Measurements from ENCODE around the gene ACTG2.
"Not testable (repeated sequence)": the region's sequence is repeated elsewhere in the genome, so short reads cannot be mapped to it uniquely, and the experiment has no call there.

ACTG2 gene

DNA sequence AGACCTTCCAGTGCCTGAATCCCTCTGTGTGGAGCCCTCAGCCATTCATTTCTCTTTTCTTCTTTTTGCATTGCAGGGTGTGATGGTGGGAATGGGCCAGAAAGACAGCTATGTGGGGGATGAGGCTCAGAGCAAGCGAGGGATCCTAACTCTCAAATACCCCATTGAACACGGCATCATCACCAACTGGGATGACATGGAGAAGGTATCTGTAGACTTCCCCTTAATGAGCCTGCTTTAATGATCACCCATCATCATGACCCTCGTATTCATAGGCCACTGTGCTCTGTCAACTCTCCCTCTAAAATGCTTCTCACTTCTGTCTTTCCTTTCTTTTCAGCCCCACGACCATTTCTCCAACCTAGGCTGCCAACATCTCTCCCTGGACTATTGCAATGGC lies 9.5 kb downstream of the ACTG2 start:
- TF ChIP-seq ZFX (IDR thresholded peaks at IDR 0.05) = no peak
- TF ChIP-seq, protein P1, sequence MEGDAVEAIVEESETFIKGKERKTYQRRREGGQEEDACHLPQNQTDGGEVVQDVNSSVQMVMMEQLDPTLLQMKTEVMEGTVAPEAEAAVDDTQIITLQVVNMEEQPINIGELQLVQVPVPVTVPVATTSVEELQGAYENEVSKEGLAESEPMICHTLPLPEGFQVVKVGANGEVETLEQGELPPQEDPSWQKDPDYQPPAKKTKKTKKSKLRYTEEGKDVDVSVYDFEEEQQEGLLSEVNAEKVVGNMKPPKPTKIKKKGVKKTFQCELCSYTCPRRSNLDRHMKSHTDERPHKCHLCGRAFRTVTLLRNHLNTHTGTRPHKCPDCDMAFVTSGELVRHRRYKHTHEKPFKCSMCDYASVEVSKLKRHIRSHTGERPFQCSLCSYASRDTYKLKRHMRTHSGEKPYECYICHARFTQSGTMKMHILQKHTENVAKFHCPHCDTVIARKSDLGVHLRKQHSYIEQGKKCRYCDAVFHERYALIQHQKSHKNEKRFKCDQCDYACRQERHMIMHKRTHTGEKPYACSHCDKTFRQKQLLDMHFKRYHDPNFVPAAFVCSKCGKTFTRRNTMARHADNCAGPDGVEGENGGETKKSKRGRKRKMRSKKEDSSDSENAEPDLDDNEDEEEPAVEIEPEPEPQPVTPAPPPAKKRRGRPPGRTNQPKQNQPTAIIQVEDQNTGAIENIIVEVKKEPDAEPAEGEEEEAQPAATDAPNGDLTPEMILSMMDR (conservative IDR thresholded peaks at IDR 0.05) = no peak

DNA sequence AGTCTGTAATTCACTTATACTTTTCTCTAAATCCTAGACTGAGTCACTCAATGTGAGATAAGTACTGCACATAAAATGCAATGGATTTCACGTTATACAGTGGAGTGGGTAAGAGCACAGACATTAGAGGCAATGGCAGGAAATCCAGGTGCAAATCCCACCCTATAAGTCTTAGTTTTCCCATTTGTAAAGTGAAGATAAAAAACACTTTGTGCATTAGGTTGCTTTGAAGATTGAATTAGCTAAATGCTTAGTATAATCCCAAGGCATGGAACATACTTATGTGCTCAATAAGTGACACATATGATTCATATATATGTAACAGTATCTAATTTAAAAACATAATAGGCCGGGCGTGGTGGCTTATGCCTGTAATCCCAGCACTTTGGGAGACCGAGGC lies 10.5 kb downstream of the ACTG2 start:
- TF ChIP-seq, protein P1 (conservative IDR thresholded peaks at IDR 0.05) = no peak
- TF ChIP-seq ZFX (IDR thresholded peaks at IDR 0.05) = no peak
- no peak overlapping the region for H3K27ac ChIP-seq

More for the DNA sequence above, 9.5 kb downstream of the ACTG2 start:
- H3K27ac ChIP-seq = no peak overlapping the region

DNA sequence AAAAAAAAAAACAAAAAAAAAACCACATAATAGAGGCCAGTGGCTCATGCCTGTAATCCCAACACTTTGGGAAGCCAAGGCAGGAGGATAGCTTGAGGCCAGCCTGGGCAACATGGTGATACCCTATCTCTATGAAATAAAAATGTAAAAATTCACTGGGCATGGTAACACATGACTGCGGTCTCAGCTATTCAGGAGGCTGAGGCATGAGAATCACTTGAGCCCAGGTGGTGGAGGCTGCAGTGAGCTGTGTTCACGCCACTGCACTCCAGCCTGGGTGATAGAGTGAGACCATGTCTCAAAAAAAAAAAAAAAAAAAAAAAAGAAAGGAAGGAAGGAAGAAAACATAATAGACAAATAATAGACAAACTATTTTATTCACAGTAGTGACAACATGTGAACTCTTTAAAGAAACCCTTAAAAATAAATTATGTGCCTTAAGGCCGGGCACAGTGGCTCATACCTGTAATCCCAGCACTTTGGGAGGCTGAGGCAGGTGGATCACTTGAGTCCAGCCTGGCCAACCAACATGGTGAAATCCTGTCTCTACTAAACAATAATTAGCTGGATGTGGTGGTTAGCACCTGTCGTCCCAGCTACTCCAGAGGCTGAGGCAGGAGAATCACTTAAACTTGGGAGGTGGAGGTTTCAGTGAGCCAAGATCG lies 11.3 kb downstream of the ACTG2 start:
- H3K27ac ChIP-seq = not testable (repeated sequence)

DNA sequence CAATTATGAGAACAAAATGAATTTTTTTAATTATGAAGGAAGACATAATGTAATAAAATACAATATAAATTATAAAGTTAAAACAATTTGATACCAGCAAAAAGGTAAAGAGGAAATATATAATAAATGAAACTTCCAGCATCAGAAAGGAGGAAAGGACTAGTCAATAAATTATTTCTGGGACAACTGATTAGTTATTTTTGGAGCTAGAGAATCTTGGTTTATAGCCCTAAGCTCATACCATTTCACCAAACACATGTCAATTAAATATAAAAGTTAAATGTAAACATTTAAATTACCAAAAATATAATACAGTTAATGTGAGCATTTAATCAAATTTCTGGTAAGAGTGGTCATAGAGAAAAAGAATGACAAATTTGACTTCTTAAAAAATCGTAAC lies 12.1 kb downstream of the ACTG2 start:
- no peak overlapping the region for H3K27ac ChIP-seq
- TF ChIP-seq ZFX (IDR thresholded peaks at IDR 0.05) = no peak
- TF ChIP-seq, protein P1 (conservative IDR thresholded peaks at IDR 0.05) = no peak

DNA sequence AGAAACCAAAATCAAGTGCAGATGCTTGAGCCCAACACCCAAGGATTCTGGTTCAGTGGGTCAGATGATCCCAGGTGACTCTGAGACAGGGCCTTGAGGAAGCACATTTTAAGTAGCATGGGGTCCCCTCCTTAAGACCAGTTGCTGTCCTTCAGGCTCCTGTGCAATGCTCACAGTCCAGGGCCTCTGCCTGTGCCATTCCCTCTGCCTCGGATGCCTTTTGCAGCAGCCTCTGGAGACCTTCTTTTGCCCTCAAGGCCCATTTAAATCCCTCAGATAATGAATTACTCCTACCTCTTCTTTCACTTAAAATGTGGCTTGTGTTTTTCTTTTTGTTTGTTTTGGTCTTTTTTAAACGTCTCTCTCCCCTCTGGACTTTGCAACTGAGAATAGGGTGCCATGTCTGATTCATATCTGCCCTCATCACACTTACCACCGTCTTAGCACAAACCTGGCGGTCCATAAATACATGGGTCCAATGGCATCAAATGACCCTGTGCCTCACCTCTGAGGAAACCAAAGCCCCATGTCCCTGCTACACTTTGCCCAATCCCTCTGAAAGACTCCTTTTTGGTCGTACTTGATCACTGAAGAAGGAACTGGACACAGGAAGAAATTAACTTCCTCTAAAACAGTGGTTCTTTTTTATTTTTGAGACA lies 14.2 kb downstream of the ACTG2 start:
- no peak for TF ChIP-seq ZFX (IDR thresholded peaks at IDR 0.05)
- TF ChIP-seq, protein P1 (conservative IDR thresholded peaks at IDR 0.05) = no peak
- H3K27ac ChIP-seq = no peak overlapping the region

DNA sequence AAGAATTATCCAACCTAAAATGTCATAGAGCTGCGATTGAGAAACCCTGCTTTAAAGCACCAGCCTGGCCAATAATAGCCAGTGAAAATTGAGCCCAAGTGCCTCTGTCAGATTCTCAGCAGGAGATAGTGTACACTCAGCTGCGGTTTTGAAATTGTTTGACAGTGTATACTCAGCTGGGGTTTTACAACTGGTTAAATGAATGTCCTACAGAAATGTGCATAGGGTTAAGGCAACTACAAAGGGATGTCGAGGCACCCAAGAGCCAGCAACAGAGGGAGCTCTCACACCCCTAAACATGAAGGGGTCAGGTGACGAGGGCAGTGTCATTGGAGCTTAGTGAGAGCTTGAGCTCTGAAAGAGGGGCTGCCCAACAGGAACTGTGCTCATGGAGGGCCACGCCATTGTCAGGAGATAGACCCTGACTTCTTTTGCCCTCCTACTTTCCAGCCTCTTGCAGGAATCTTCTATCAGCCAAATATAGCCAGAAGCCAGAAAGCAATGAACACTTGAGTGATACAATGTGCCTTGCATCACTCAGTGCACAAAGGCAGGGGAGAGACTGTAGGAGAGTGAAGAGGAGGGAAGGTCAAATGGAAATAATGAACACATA lies 15.1 kb downstream of the ACTG2 start:
- TF ChIP-seq, protein P1 (conservative IDR thresholded peaks at IDR 0.05) = no peak
- no peak for TF ChIP-seq ZFX (IDR thresholded peaks at IDR 0.05)
- no peak overlapping the region for H3K27ac ChIP-seq

DNA sequence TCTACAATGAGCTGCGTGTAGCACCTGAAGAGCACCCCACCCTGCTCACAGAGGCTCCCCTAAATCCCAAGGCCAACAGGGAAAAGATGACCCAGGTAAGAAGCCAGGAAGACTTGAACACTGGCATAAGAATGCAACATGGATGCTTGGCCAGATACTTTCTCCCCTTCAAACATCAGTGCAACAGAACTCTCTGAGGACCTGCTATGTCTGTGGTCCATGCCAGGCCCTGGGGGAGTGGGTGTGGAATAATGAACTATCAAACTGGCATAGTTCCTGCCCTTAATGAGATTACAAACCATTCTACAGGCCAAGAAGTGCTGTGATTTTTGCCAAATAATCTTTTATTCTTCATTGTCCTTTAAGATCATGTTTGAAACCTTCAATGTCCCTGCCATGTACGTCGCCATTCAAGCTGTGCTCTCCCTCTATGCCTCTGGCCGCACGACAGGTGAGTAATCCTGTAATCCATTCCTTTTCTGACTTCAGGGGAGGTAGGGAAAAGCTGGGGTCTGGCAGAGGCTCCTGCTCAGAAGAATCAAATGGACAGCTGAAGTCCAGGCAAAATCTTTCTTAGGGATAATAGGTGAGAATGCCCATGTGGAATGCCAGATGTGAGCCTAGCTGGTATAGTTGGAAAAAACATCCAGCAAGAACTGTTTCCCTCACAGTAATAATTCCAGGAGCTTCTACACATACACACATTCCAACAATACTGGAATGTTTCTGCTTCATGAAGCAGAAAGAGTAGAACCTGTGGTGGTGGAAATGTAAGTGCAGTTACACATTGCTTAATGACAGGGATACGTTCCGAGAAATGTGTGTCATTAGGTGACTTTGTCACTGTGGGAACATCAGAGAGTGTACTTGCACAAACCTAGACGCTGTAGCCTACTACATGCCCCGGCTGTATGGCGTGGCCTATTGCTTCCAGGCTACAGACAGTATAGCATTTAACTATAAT lies 16.2 kb downstream of the ACTG2 start:
- TF ChIP-seq, protein P1 (conservative IDR thresholded peaks at IDR 0.05) = no peak
- no peak for TF ChIP-seq ZFX (IDR thresholded peaks at IDR 0.05)
- no peak overlapping the region for H3K27ac ChIP-seq

Data from C4-2B (cell line).